SK-N-SH treated with all-trans-retinoic acid at 6 μM for 48 hours (cell line): Measurements from ENCODE around the gene MRPL58.

Source experiments
- ATAC-seq: fragments of 200-7000 bp; cut with Tn5 transposase; 3 replicates; pipeline ENCODE4 v1.9.1; 2020; ENCODE audit warnings: mild to moderate bottlenecking, moderate library complexity
- BACH2 ChIP-seq: fragments of 250-450 bp; sonication (Bioruptor Pico); IDR thresholded peaks from 2 replicates; pipeline ENCODE4 v1.9.0; 2021; ENCODE audit warnings: mild to moderate bottlenecking, borderline replicate concordance
- CREB5 ChIP-seq: fragments of 250-450 bp; sonication (Bioruptor Pico); IDR thresholded peaks from 2 replicates; pipeline ENCODE4 v1.5.1; 2020; ENCODE audit warnings: low read depth, mild to moderate bottlenecking, moderate library complexity
- CSDC2 ChIP-seq: fragments of 250-450 bp; sonication (Bioruptor Pico); IDR thresholded peaks from 2 replicates; pipeline ENCODE4 v1.5.0; 2020; ENCODE audit warnings: mild to moderate bottlenecking, moderate library complexity
- CSRNP3 ChIP-seq: fragments of 250-450 bp; sonication (Bioruptor Pico); IDR thresholded peaks from 2 replicates; pipeline ENCODE4 v1.5.1; 2021; ENCODE audit warnings: mild to moderate bottlenecking, moderate library complexity
- ESRRG ChIP-seq: fragments of 250-450 bp; sonication (Bioruptor Pico); IDR thresholded peaks from 2 replicates; pipeline ENCODE4 v1.6.1; 2021; ENCODE audit warnings: mild to moderate bottlenecking
- ISL1 ChIP-seq: fragments of 250-450 bp; sonication (Bioruptor Pico); IDR thresholded peaks from 2 replicates; pipeline ENCODE4 v2.1.2; 2022; ENCODE audit warnings: mild to moderate bottlenecking, moderate library complexity
- OSR1 ChIP-seq: fragments of 250-450 bp; sonication (Bioruptor Pico); IDR thresholded peaks from 2 replicates; pipeline ENCODE4 v1.8.0; 2022; ENCODE audit warnings: moderate library complexity, mild to moderate bottlenecking, inconsistent platforms
- PATZ1 ChIP-seq: fragments of 250-450 bp; sonication (Bioruptor Pico); IDR thresholded peaks from 2 replicates; pipeline ENCODE4 v1.8.0; 2020; ENCODE audit warnings: mild to moderate bottlenecking, moderate library complexity, borderline replicate concordance
- POU6F1 ChIP-seq: fragments of 250-450 bp; sonication (Bioruptor Pico); IDR thresholded peaks from 2 replicates; pipeline ENCODE4 v1.8.0; 2021; ENCODE audit warnings: low read depth, mild to moderate bottlenecking, moderate library complexity, borderline replicate concordance
- SNAI2 ChIP-seq: fragments of 250-450 bp; sonication (Bioruptor Pico); IDR thresholded peaks from 2 replicates; pipeline ENCODE4 v1.5.0; 2020; ENCODE audit warnings: mild to moderate bottlenecking, moderate library complexity
- TCF4 ChIP-seq: fragments of 250-450 bp; sonication (Bioruptor Pico); IDR thresholded peaks from 2 replicates; pipeline ENCODE4 v1.8.0; 2021; ENCODE audit warnings: mild to moderate bottlenecking, moderate library complexity, borderline replicate concordance
- TSHZ2 ChIP-seq: fragments of 250-450 bp; sonication (Bioruptor Pico); IDR thresholded peaks from 2 replicates; pipeline ENCODE4 v1.5.0; 2020; ENCODE audit warnings: mild to moderate bottlenecking, moderate library complexity
- ZC3H10 ChIP-seq: fragments of 250-450 bp; sonication (Bioruptor Pico); IDR thresholded peaks from 2 replicates; pipeline ENCODE4 v1.5.1; 2021; ENCODE audit warnings: mild to moderate bottlenecking, moderate library complexity
- ZFP3 ChIP-seq: fragments of 250-450 bp; sonication (Bioruptor Pico); IDR thresholded peaks from 2 replicates; pipeline ENCODE4 v1.5.0; 2020; ENCODE audit warnings: mild to moderate bottlenecking, moderate library complexity
- ZNF565 ChIP-seq: fragments of 450-650 bp; formaldehyde crosslinking; conservative IDR thresholded peaks from 2 replicates; pipeline ENCODE4 v1.5.0; 2020; ENCODE audit warnings: low read depth, mild to moderate bottlenecking, moderate library complexity
- ZNF70 ChIP-seq: fragments of 450-650 bp; formaldehyde crosslinking; IDR thresholded peaks from 2 replicates; pipeline ENCODE4 v1.5.0; 2020; ENCODE audit warnings: mild to moderate bottlenecking, moderate library complexity
- ZNF8 ChIP-seq: fragments of 450-650 bp; formaldehyde crosslinking; IDR thresholded peaks from 2 replicates; pipeline ENCODE4 v1.5.0; 2020; ENCODE audit warnings: mild to moderate bottlenecking, moderate library complexity

MRPL58 gene

GRCh38 chr17:75012346-75013091 is at the start of gene MRPL58:
TSS of gene MRPL58 (plus strand) at chr17:75012670. CDS start at chr17:75012687, 17 bp downstream.
- peak; percentile 27; the same call in 1 of the 2 replicates for TF ChIP-seq ZNF565 (CRISPR knock-in tag)
- peak; percentile 78; the same call in 1 of the 2 replicates for TF ChIP-seq CSDC2 (CRISPR knock-in tag)
- peak; percentile 97 for TF ChIP-seq PATZ1 (CRISPR knock-in tag)
- TF ChIP-seq ISL1: no peak
- TF ChIP-seq POU6F1 (CRISPR knock-in tag): 0 out of 2 replicates have a peak, but pooled peaks have one; percentile 83
- no peak for TF ChIP-seq SNAI2 (CRISPR knock-in tag)
- peak; percentile 77; the same call in 1 of the 2 replicates for TF ChIP-seq ZFP3
- peak; percentile 42; the same call in 1 of the 2 replicates for TF ChIP-seq ZNF70
- peak; percentile 33; the same call in 1 of the 2 replicates for TF ChIP-seq ZNF8 (CRISPR knock-in tag)
- TF ChIP-seq CSRNP3 (CRISPR knock-in tag): no peak
- ATAC-seq: peak; percentile 94

GRCh38 chr17:74963656-74964055 is 48.8 kb upstream of the MRPL58 start:
- TF ChIP-seq PATZ1 (CRISPR knock-in tag) (no peak), POU6F1 (CRISPR knock-in tag) (no peak), CREB5 (CRISPR knock-in tag) (no peak), ZNF70 (no peak), ZNF8 (CRISPR knock-in tag) (no peak)
- no peak for ATAC-seq

GRCh38 chr17:74964246-74964761 is 48.2 kb upstream of the MRPL58 start:
- ATAC-seq: no peak
- TF ChIP-seq CREB5 (CRISPR knock-in tag) (no peak), ISL1 (no peak), ZNF70 (no peak), ZNF8 (CRISPR knock-in tag) (no peak), ESRRG (CRISPR knock-in tag) (no peak), ZNF565 (CRISPR knock-in tag) (no peak), ZC3H10 (no peak), SNAI2 (CRISPR knock-in tag) (no peak), CSRNP3 (CRISPR knock-in tag) (no peak), BACH2 (no peak), TCF4 (CRISPR knock-in tag) (no peak), TSHZ2 (CRISPR knock-in tag) (no peak), OSR1 (CRISPR knock-in tag) (no peak)
